Activated B cell treated with CpG ODN at 0.5 μM for 24 hours (primary cell): ENCODE results near the gene BRD8. TPM values are rescaled to one million over a fixed set of nuclear protein-coding genes. Genes with fewer than 3 reads are reported as not detected.

ENCODE experiments used
- ATAC-seq: fragments of 200-7000 bp; cut with Tn5 transposase; one replicate; pipeline ENCODE4 v1.10.0; 2021; ENCODE audit warnings: low read depth, mild to moderate bottlenecking, moderate library complexity
- CTCF ChIA-PET: fragments of 350-600 bp; sonication (Branson Sonifier 250); formaldehyde crosslinking; loops from one replicate; lab custom pipeline; 2021; ENCODE audit warnings: antibody characterized with exemption; lab: Charles Lee
- POLR2A ChIA-PET: fragments of 350-600 bp; sonication (Branson Sonifier 250); formaldehyde crosslinking; loops from one replicate; lab custom pipeline; 2021; ENCODE audit warnings: antibody characterized with exemption; lab: Charles Lee
- DNase-seq: peaks from one replicate; pipeline ENCODE4 v3.0.0; 2022
- H3K27ac Mint-ChIP-seq: one replicate; pipeline ENCODE4 v1.8.0; 2020; ENCODE audit warnings: mixed read lengths
- H3K27me3 Mint-ChIP-seq: one replicate; pipeline ENCODE4 v1.8.0; 2021; ENCODE audit warnings: mixed read lengths
- H3K36me3 Mint-ChIP-seq: one replicate; pipeline ENCODE4 v1.8.0; 2021; ENCODE audit warnings: low read depth, mixed read lengths
- H3K4me1 Mint-ChIP-seq: one replicate; pipeline ENCODE4 v1.8.0; 2021; ENCODE audit warnings: mixed read lengths
- H3K4me3 Mint-ChIP-seq: one replicate; pipeline ENCODE4 v1.8.0; 2020; ENCODE audit warnings: mild to moderate bottlenecking, mixed read lengths
- H3K9me3 Mint-ChIP-seq: one replicate; pipeline ENCODE4 v1.8.0; 2020; ENCODE audit warnings: mixed read lengths
- intact Hi-C: fragments of 100-400 bp; cut with micrococcal nuclease; formaldehyde crosslinking; loops from one replicate; pipeline ENCODE4 v1.15.1; 2024
- total RNA-seq: library from RNA; stranded (reverse); gene quantifications from 2 replicates; pipeline ENCODE4 v1.2.3, GENCODE V29; 2022
- TF ChIP-seq, protein P1 (sequence below): fragments of 200-600 bp; IDR thresholded peaks from one replicate; pipeline ENCODE4 v1.8.0; 2022; ENCODE audit warnings: antibody characterized with exemption, mild to moderate bottlenecking

Gene BRD8, protein sequence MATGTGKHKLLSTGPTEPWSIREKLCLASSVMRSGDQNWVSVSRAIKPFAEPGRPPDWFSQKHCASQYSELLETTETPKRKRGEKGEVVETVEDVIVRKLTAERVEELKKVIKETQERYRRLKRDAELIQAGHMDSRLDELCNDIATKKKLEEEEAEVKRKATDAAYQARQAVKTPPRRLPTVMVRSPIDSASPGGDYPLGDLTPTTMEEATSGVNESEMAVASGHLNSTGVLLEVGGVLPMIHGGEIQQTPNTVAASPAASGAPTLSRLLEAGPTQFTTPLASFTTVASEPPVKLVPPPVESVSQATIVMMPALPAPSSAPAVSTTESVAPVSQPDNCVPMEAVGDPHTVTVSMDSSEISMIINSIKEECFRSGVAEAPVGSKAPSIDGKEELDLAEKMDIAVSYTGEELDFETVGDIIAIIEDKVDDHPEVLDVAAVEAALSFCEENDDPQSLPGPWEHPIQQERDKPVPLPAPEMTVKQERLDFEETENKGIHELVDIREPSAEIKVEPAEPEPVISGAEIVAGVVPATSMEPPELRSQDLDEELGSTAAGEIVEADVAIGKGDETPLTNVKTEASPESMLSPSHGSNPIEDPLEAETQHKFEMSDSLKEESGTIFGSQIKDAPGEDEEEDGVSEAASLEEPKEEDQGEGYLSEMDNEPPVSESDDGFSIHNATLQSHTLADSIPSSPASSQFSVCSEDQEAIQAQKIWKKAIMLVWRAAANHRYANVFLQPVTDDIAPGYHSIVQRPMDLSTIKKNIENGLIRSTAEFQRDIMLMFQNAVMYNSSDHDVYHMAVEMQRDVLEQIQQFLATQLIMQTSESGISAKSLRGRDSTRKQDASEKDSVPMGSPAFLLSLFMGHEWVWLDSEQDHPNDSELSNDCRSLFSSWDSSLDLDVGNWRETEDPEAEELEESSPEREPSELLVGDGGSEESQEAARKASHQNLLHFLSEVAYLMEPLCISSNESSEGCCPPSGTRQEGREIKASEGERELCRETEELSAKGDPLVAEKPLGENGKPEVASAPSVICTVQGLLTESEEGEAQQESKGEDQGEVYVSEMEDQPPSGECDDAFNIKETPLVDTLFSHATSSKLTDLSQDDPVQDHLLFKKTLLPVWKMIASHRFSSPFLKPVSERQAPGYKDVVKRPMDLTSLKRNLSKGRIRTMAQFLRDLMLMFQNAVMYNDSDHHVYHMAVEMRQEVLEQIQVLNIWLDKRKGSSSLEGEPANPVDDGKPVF
- 63.5 and 77.8 TPM in 2 replicates for total RNA-seq

DNA sequence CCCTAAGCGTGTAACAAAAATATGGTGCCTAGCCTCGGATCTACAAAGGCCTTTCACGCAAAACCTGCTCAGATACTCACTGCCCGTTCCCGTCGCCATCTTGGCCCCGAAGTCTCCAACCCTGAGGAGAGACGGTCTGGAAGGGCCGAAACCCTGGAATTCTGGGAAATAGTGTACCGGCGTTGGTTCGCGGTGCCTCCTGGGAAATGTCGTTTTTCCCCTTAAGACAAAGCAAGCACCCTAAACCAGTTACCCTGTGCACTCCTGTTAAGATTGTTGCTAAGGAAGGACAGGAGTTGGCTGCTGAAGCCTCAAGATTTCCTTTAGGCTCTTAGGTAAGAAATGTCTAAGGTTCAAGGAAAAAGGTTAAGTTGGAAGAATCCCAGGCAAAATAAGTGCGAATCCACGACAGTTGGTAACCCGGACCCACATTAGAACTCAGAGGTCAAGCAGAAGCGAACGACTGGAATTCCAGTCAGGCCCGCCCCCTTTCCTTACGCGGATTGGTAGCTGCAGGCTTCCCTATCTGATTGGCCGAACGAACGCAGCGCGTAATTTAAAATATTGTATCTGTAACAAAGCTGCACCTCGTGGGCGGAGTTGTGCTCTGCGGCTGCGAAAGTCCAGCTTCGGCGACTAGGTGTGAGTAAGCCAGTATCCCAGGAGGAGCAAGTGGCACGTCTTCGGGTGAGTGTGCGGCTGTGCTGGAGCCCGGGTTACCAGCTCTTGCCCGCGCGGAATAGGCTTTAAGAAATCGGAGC lies at the start of gene BRD8, which contains the start of gene KIF20A:
Gene BRD8 (minus strand): TSS at position 115 of the 761 bp plus-strand sequence. CDS start 16 bp downstream, at position 99.
Gene KIF20A (plus strand): TSS at position 597 of the 761 bp plus-strand sequence. CDS start 569 bp downstream, outside the sequence.
- H3K4me3 Mint-ChIP-seq: no peak within 1 kb of the TSS

DNA sequence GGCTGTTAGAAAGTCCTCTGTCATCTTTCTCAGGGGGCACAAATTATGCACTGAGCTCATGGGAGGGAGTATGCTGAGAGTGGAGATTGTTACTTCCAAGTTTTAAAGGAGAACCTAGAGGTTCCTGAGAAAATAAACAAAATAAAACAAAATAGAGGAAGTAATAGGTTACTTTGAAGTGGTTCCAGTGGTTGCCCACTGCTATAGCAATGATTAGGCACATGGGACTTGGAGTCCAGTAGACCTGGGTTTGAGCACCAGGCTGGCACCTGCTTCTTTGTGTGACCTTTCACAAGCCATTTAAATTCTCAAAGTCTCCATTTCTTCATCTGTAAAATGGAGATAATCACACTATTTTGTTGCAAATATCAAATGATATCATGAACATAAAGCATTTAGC lies 48.5 kb upstream of the BRD8 start:
- ATAC-seq (no peak), DNase-seq (no peak)
- Mint-ChIP-seq H3K27ac (no peak overlapping the region), H3K27me3 (peaks cover 41% of the 10 kb centered on the region), H3K4me1 (peaks cover 3% of the 10 kb centered on the region), H3K9me3 (peaks cover 8% of the 10 kb centered on the region), H3K36me3 (no peaks in the 10 kb centered on the region), H3K4me3 (no peak overlapping the region)
- ChIA-PET POLR2A (no interaction called here), CTCF (no interaction called here)
- TF ChIP-seq, protein P1, sequence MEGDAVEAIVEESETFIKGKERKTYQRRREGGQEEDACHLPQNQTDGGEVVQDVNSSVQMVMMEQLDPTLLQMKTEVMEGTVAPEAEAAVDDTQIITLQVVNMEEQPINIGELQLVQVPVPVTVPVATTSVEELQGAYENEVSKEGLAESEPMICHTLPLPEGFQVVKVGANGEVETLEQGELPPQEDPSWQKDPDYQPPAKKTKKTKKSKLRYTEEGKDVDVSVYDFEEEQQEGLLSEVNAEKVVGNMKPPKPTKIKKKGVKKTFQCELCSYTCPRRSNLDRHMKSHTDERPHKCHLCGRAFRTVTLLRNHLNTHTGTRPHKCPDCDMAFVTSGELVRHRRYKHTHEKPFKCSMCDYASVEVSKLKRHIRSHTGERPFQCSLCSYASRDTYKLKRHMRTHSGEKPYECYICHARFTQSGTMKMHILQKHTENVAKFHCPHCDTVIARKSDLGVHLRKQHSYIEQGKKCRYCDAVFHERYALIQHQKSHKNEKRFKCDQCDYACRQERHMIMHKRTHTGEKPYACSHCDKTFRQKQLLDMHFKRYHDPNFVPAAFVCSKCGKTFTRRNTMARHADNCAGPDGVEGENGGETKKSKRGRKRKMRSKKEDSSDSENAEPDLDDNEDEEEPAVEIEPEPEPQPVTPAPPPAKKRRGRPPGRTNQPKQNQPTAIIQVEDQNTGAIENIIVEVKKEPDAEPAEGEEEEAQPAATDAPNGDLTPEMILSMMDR: no peak
- intact Hi-C loops: no loop called here

More for the DNA sequence above, at the start of gene BRD8, which contains the start of gene KIF20A:
- intact Hi-C loops: loop anchor here (1.0 to 2.0 kb wide), 11 partner anchors 35 to 424 kb away; partner anchors contain the start of genes CDC23, CDC25C, EGR1 and ETF1
- ChIA-PET CTCF (interaction anchor here (0.7 to 1.6 kb wide), 5 partner anchors 110 to 427 kb away, joined by 3 to 7 read pairs (median 3); partner anchors contain the start of gene KDM3B), POLR2A (interaction anchor here (0.6 to 2.4 kb wide), 8 partner anchors 34 to 425 kb away, joined by 3 to 25 read pairs (median 10); partner anchors contain the start of genes CDC23, ETF1, FAM53C and HNRNPA0)
- TF ChIP-seq, protein P1: no peak
- ATAC-seq (peak; percentile 93), DNase-seq (peak; percentile 69)
- Mint-ChIP-seq H3K9me3 (no peaks in the 10 kb centered on the region), H3K4me1 (peaks cover 4% of the 10 kb centered on the region), H3K27ac (no peak within 1 kb of the TSS), H3K36me3 (peaks cover 15% of the 10 kb centered on the region), H3K27me3 (no peaks in the 10 kb centered on the region)

DNA sequence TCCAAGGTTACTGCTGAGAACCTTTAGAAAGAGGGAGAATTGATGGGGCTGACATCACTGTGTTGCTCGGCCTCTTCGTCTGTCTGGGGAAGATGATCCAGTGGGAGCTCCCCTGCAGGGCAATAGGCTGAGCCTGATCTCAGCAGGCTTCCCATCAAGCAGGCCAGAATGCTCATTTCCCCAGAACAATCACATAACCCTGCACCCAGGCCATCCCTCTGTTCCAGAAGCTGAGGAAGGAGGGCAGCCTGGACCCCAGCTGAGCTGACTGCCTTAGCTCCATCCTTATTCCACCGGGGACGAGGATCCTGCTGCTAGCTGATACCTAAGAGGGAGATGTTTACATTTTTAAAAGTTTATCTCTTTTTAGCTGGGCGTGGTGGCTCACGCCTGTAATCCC lies 46.3 kb upstream of the BRD8 start:
- intact Hi-C loops: no loop called here
- TF ChIP-seq, protein P1: no peak
- Mint-ChIP-seq H3K27me3 (peaks cover 47% of the 10 kb centered on the region), H3K36me3 (no peaks in the 10 kb centered on the region), H3K4me3 (no peak overlapping the region), H3K27ac (no peak overlapping the region), H3K9me3 (peaks cover 8% of the 10 kb centered on the region), H3K4me1 (peaks cover 3% of the 10 kb centered on the region)
- ChIA-PET POLR2A (no interaction called here), CTCF (no interaction called here)
- ATAC-seq (no peak), DNase-seq (no peak)

DNA sequence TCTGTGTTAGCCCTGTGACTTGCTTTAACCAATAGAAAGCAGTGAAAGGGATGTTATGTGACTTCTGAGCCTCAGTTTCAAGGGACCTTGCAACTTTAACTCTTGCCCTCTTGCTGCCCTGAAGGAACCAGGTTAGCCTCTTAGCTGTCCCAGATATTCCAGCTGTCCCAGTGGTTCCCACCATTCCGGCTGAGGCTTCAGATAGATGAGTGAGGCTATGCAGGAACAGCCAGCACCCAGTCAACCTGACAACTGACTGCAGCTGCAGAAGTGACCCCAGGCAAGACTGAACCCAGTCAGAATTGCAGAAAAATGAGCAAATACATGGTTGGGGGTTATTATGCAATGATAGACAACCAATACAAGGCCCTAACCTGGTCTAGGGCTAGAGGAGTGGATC lies 45.1 kb upstream of the BRD8 start:
- no peak for ATAC-seq
- H3K27me3 Mint-ChIP-seq: peaks cover 42% of the 10 kb centered on the region
- intact Hi-C loops: no loop called here
- TF ChIP-seq, protein P1: no peak
- CTCF ChIA-PET: no interaction called here
- POLR2A ChIA-PET: interaction anchor here (0.7 to 1.8 kb wide), 2 partner anchors 10 to 11 kb away, joined by 3 to 4 read pairs; no protein-coding TSS in a partner anchor
- H3K27ac Mint-ChIP-seq: no peak overlapping the region
- H3K9me3 Mint-ChIP-seq: peaks cover 8% of the 10 kb centered on the region
- no peaks in the 10 kb centered on the region for H3K36me3 Mint-ChIP-seq
- H3K4me1 Mint-ChIP-seq: peaks cover 3% of the 10 kb centered on the region
- H3K4me3 Mint-ChIP-seq: no peak overlapping the region
- DNase-seq: no peak
